Pancreas (tissue), 10 donors: ENCODE data around the gene XYLT1. TPM values are rescaled to one million over a fixed set of nuclear protein-coding genes. Genes with fewer than 3 reads are reported as not detected.

Source experiments
- ATAC-seq, 4 donors: fragments of 200-7000 bp; cut with Tn5 transposase; one replicate each; pipeline versions ENCODE4 v1.8.0 to v1.9.1; 2020; ENCODE audit warnings: mild to moderate bottlenecking in 4 of 4, moderate library complexity in 4 of 4
- DNase-seq, 6 donors: peaks; one replicate each; pipeline ENCODE4 v3.0.0-alpha.2; 2020
- FAIRE-seq: peaks from 2 replicates; lab custom pipeline; 2012; peaks lifted over from hg19 to GRCh38; lab: Jason Lieb, UNC
- H3K27ac ChIP-seq, 4 donors: fragments of 200-600 bp; sonication (generic); 1 replicate in 3 of 4; 2 replicates in 1 of 4; pipeline versions ENCODE4 v1.5.0 to v1.8.0; 2020
- H3K27me3 ChIP-seq, 4 donors: fragments of 200-600 bp; one replicate each; pipeline ENCODE4 v1.8.0; 2021
- H3K36me3 ChIP-seq, 3 donors: fragments of 200-600 bp; sonication (generic) in 1 of 3; one replicate each; pipeline versions ENCODE4 v1.5.0 to v1.8.0; 2020 to 2021
- H3K4me1 ChIP-seq, 3 donors: fragments of 200-600 bp; one replicate each; pipeline ENCODE4 v1.8.0; 2021
- H3K4me3 ChIP-seq, 4 donors: fragments of 200-600 bp; sonication (generic) in 2 of 4; one replicate each; pipeline versions ENCODE4 v1.5.0 to v1.8.0; 2020 to 2021
- H3K9me3 ChIP-seq, 4 donors: fragments of 200-600 bp; one replicate each; pipeline ENCODE4 v1.8.0; 2021
- WGBS, 2 donors: extraction: QIAGEN DNeasy Blood & Tissue Kit; methylation state at CpG; one replicate each; pipeline ENCODE4 v1.1.7; 2013; 5-methylcytosine and 5-hydroxymethylcytosine counted together
- intact Hi-C, 3 donors: fragments of 100-400 bp; cut with DNase I; formaldehyde crosslinking; loops; one replicate each; pipeline versions ENCODE4 v1.11.1 to v1.14.2; 2022
- polyA plus RNA-seq, 2 donors: library from polyadenylated mRNA; stranded (reverse); fragments of 200-250 nt; gene quantifications; one replicate each; pipeline ENCODE4 v1.2.3, GENCODE V29; 2013
- total RNA-seq, 6 donors: library from RNA; stranded (reverse); fragmentation: NEBNext Ultra II Directional in 4 of 6; extraction: Animal tissue kit (Norgen Biotek cat#: 25700) in 4 of 6; gene quantifications; one replicate each; pipeline versions ENCODE4 v1.2.1 to v1.2.4, GENCODE V29; 2021 to 2023
- TF ChIP-seq, protein P1 (sequence below), 4 donors: fragments of 200-600 bp; sonication (generic) in 3 of 4; IDR thresholded peaks; one replicate each; pipeline versions ENCODE4 v1.5.0 to v1.8.0; 2021; ENCODE audit warnings: antibody characterized with exemption in 4 of 4
- donor health status: healthy with polysubstance abuse.
- donor health status: DM: no; HTN: no; CAD: no; lungs with moderate emphysema.
- donor health status: DM: no; HTN: no; CAD: no.
- donor health status: control.
- donor health status: control.
- donor health status: Bipolar disorder and iron deficiency.
- donor health status: DM: yes; HTN: yes; CAD: no.
- donor health status: DM: no; HTN: no; CAD: no.
- donor health status: DM: no; HTN: no; CAD: no.
- donor health status: DM: yes; HTN: yes; CAD: no.

Gene XYLT1
- total and polyA plus RNA-seq, 8 donors, result 1.6 to 8.2 (median 4.6) TPM

GRCh38 chr16:17373533-17373932, 97.2 kb downstream of the XYLT1 start:
- intact Hi-C loops, result no loop called here
- H3K27ac ChIP-seq, result no peak overlapping the region
- DNase-seq (no peak), FAIRE-seq (no peak), ATAC-seq (no peak)
- TF ChIP-seq, protein P1, sequence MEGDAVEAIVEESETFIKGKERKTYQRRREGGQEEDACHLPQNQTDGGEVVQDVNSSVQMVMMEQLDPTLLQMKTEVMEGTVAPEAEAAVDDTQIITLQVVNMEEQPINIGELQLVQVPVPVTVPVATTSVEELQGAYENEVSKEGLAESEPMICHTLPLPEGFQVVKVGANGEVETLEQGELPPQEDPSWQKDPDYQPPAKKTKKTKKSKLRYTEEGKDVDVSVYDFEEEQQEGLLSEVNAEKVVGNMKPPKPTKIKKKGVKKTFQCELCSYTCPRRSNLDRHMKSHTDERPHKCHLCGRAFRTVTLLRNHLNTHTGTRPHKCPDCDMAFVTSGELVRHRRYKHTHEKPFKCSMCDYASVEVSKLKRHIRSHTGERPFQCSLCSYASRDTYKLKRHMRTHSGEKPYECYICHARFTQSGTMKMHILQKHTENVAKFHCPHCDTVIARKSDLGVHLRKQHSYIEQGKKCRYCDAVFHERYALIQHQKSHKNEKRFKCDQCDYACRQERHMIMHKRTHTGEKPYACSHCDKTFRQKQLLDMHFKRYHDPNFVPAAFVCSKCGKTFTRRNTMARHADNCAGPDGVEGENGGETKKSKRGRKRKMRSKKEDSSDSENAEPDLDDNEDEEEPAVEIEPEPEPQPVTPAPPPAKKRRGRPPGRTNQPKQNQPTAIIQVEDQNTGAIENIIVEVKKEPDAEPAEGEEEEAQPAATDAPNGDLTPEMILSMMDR (IDR thresholded peaks at IDR 0.05), result no peak
- no peak overlapping the region for H3K4me3 ChIP-seq
- H3K4me1 ChIP-seq, result peaks cover 0 to 2% (median 0%) of the 10 kb centered on the region in 3 donors
- H3K9me3 ChIP-seq, result no peaks in the 10 kb centered on the region
- H3K27me3 ChIP-seq, result no peaks in the 10 kb centered on the region
- WGBS, 2 donors, result 93 to 97% methylated on average over 3 of the region's 3 CpGs
- no peaks in the 10 kb centered on the region for H3K36me3 ChIP-seq

GRCh38 chr16:17372386-17372785, 98.4 kb downstream of the XYLT1 start:
- TF ChIP-seq, protein P1 (IDR thresholded peaks at IDR 0.05), result no peak
- DNase-seq, result no peak
- Histone ChIP-seq H3K27ac (no peak overlapping the region), H3K4me1 (no peaks in the 10 kb centered on the region), H3K9me3 (no peaks in the 10 kb centered on the region), H3K27me3 (no peaks in the 10 kb centered on the region), H3K36me3 (no peaks in the 10 kb centered on the region), H3K4me3 (no peak overlapping the region)
- ATAC-seq, result no peak
- WGBS, 2 donors, result 86 to 87% methylated on average over 5 of the region's 5 CpGs
- intact Hi-C loops, result no loop called here
- FAIRE-seq, result no peak

DNA sequence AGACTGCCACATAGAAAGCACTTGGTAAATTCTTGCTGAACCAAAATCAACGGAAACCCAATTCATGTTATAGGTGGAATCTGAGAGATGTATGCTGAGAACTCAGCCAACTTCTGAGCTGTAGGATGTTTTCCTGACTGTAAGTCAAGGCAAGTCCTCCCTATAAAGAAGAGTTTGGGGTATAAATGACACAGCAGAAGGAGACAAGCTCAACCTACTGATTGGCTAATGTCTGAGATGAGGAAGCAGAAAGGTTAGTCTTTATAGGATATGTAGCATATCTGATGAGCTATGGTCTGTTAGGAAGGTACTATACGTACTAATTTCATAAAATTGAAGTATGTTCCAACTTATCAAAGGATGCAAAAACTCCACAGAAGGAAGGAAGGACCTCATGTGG, 99.5 kb downstream of the XYLT1 start:
- intact Hi-C loops, result no loop called here
- TF ChIP-seq, protein P1 (IDR thresholded peaks at IDR 0.05), result no peak
- Histone ChIP-seq H3K9me3 (no peaks in the 10 kb centered on the region), H3K4me3 (no peak overlapping the region), H3K36me3 (no peaks in the 10 kb centered on the region), H3K27ac (no peak overlapping the region), H3K27me3 (no peaks in the 10 kb centered on the region), H3K4me1 (no peaks in the 10 kb centered on the region)
- no peak for FAIRE-seq
- DNase-seq, result no peak
- no peak for ATAC-seq
- 83 to 93% methylated on average over 2 of the region's 2 CpGs for WGBS, 2 donors

DNA sequence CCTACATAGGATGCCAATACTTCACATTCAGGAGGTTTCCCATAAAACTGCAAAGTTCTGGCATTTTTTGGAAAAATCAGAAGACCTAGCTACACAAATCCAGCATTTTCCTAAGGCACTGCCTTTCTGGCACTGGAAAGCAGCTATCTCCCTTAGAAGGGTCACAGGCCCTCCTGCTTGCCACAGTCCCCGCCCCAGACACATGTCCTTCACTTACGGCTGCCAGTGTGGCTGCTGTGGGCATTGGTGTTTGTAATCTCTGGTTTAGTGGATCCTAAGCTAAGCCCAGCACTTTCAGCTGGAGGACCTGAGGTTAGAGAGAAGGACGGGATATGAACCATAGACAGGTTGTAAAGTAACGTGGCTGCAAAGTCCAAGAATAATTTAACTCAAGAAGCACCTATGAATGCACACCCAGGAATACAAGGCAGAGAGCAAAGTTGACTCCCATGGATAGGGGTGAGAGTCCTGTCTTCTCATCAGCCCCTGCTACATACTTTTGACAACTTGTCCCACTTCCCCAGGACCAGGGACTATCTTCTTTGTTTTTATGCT, 100.0 kb downstream of the XYLT1 start:
- WGBS, 2 donors, result 47 to 57% methylated on average over 4 of the region's 4 CpGs
- ATAC-seq (no peak), FAIRE-seq (no peak), DNase-seq (no peak)
- Histone ChIP-seq H3K36me3 (no peaks in the 10 kb centered on the region), H3K27me3 (no peaks in the 10 kb centered on the region), H3K4me3 (no peak overlapping the region), H3K9me3 (no peaks in the 10 kb centered on the region), H3K27ac (no peak overlapping the region), H3K4me1 (no peaks in the 10 kb centered on the region)
- TF ChIP-seq, protein P1 (IDR thresholded peaks at IDR 0.05), result no peak
- intact Hi-C loops, result no loop called here

- H3K27ac ChIP-seq, result peak overlapping the region in 1 of 4 donors; percentile 44
- no peak overlapping the region for H3K4me3 ChIP-seq
- no peaks in the 10 kb centered on the region for H3K36me3 ChIP-seq
- FAIRE-seq (no peak), ATAC-seq (peak in 3 of 4 donors; percentile 33 to 49 (median 45)), DNase-seq (no peak)
- TF ChIP-seq, protein P1 (IDR thresholded peaks at IDR 0.05), result no peak
- H3K4me1 ChIP-seq, result no peaks in the 10 kb centered on the region
- H3K9me3 ChIP-seq, result no peaks in the 10 kb centered on the region
- no peaks in the 10 kb centered on the region for H3K27me3 ChIP-seq
- intact Hi-C loops, result no loop called here
- 67 to 71% methylated on average over 13 of the region's 13 CpGs for WGBS, 2 donors
Observed at GRCh38 chr16:17370223-17370707, 100.5 kb downstream of the XYLT1 start.
